GM21360 (cell line): ENCODE measurements around the gene NOTCH1.
A peak's percentile ranks its signal among the peaks of the same experiment; 100 is the strongest.

ENCODE experiments used
- ATAC-seq: cut with Tn5 transposase; IDR thresholded peaks from one replicate; pipeline ENCODE4 v1.9.1; 2021; ENCODE audit warnings: mild to moderate bottlenecking, moderate library complexity; ENCODE audit not compliant: unreplicated experiment

NOTCH1 gene

GRCh38 chr9:136486823-136487620, 58.8 kb downstream of the NOTCH1 start:
- ATAC-seq, result no peak

- no peak for ATAC-seq
Measured at GRCh38 chr9:136486131-136486530, 59.7 kb downstream of the NOTCH1 start.

GRCh38 chr9:136485049-136486045, 60.5 kb downstream of the NOTCH1 start:
- no peak for ATAC-seq

- ATAC-seq, result no peak
Measured at GRCh38 chr9:136484153-136485048, 61.4 kb downstream of the NOTCH1 start.

- peak; percentile 44 for ATAC-seq
Measured at GRCh38 chr9:136483589-136484152, 62.2 kb downstream of the NOTCH1 start.

- peak; percentile 65 for ATAC-seq
Measured at GRCh38 chr9:136482793-136483588, 62.9 kb downstream of the NOTCH1 start, which contains the start of gene SEC16A. Gene SEC16A, minus strand, starts transcription at chr9:136483040. Its CDS starts 5,425 bp downstream, at chr9:136477615.

- no peak for ATAC-seq
Measured at GRCh38 chr9:136482046-136482792, 63.6 kb downstream of the NOTCH1 start.

- ATAC-seq, result no peak
Measured at GRCh38 chr9:136481558-136481957, 64.3 kb downstream of the NOTCH1 start.

GRCh38 chr9:136476369-136477150, 69.3 kb downstream of the NOTCH1 start:
- ATAC-seq, result no peak

- ATAC-seq, result no peak
Measured at GRCh38 chr9:136474974-136475865, 70.6 kb downstream of the NOTCH1 start.

GRCh38 chr9:136474021-136474640, 71.7 kb downstream of the NOTCH1 start:
- ATAC-seq, result no peak

- ATAC-seq, result no peak
Measured at GRCh38 chr9:136473354-136473721, 72.5 kb downstream of the NOTCH1 start.

- ATAC-seq, result no peak
Measured at GRCh38 chr9:136472640-136473353, 73.1 kb downstream of the NOTCH1 start.

- no peak for ATAC-seq
Measured at GRCh38 chr9:136471802-136472487, 73.9 kb downstream of the NOTCH1 start.

- no peak for ATAC-seq
Measured at GRCh38 chr9:136470792-136471469, 74.9 kb downstream of the NOTCH1 start.
